HepG2 (cell line): ENCODE results near the gene COPS6. TPM values are rescaled to one million over a fixed set of nuclear protein-coding genes. Genes with fewer than 3 reads are reported as not detected.

Source experiments
- ATAC-seq: fragments of 200-7000 bp; cut with Tn5 transposase; 3 replicates; pipeline ENCODE4 v1.9.1; 2020; ENCODE audit warnings: mild to moderate bottlenecking, moderate library complexity
- BruUV-seq: library from RNA; stranded (reverse); fragments of 400-500 nt; replicated peaks from 2 replicates; lab custom pipeline; 2021; lab: Mats Ljungman, UMichigan
- CTCF ChIA-PET: fragments of 300-600 bp; formaldehyde crosslinking; extraction: SDS; loops from one replicate; lab custom pipeline; 2021; ENCODE audit warnings: low total read pairs, inconsistent platforms, low intra/inter-chr PET ratio; lab: Yijun Ruan, JAX
- POLR2A ChIA-PET: fragments of 350-600 bp; sonication (Branson Sonifier 250); formaldehyde crosslinking; loops from one replicate; lab custom pipeline; 2020; ENCODE audit warnings: antibody characterized with exemption, inconsistent platforms; lab: Yijun Ruan, JAX
- DNase-seq: peaks from one replicate; pipeline ENCODE4 v3.0.0-alpha.2; 2015; ENCODE audit warnings: low spot score
- FAIRE-seq: peaks from 3 replicates; lab custom pipeline; 2011; peaks lifted over from hg19 to GRCh38; lab: Jason Lieb, UNC
- H2AFZ ChIP-seq: one replicate; pipeline ENCODE4 v1.6.1; 2011; ENCODE audit warnings: low read length, inconsistent platforms
- H3K27ac ChIP-seq: fragments of 300-600 bp; 3 replicates; pipeline ENCODE4 v1.8.0; 2011; ENCODE audit warnings: mixed run types, mild to moderate bottlenecking, mixed read lengths, low read length, inconsistent platforms; ENCODE audit not compliant: insufficient read depth; ENCODE audit errors: extremely low read length
- H3K27me3 ChIP-seq, 2 experiments: fragments of 200-600 bp in 1 of 2; 2 replicates in 1 of 2; 3 replicates in 1 of 2; pipeline versions ENCODE4 v1.6.0 to v1.8.0; 2011; ENCODE audit warnings: low read length in 2 of 2, mild to moderate bottlenecking in 2 of 2, moderate library complexity in 2 of 2, inconsistent platforms in 1 of 2; ENCODE audit not compliant: insufficient read depth in 2 of 2, control insufficient read depth in 1 of 2
- H3K36me3 ChIP-seq, 2 experiments: fragments of 200-600 bp in 1 of 2; replicated peaks in 1 of 2; 2 replicates in 1 of 2; 3 replicates in 1 of 2; pipeline versions ENCODE4 v1.5.1 to v1.8.0; 2011; ENCODE audit warnings: low read length in 2 of 2, inconsistent platforms in 1 of 2; ENCODE audit not compliant: insufficient read depth in 2 of 2, control insufficient read depth in 1 of 2
- H3K4me1 ChIP-seq: 2 replicates; pipeline ENCODE4 v1.5.1; 2012; ENCODE audit warnings: low read length, inconsistent platforms; ENCODE audit not compliant: insufficient read depth
- H3K4me2 ChIP-seq: 2 replicates; pipeline ENCODE4 v1.6.0; 2011; ENCODE audit warnings: low read depth, low read length, inconsistent platforms
- H3K4me3 ChIP-seq, 3 experiments: fragments of 200-600 bp in 1 of 3; sonication (generic), shearing (Covaris generic) in 1 of 3; replicated peaks in 1 of 3; 2 replicates each; pipeline ENCODE4 v1.5.1; 2011 to 2016; ENCODE audit warnings: low read length in 3 of 3, inconsistent platforms in 2 of 3, low read depth in 2 of 3, mild to moderate bottlenecking in 2 of 3, control low read depth in 1 of 3, mixed read lengths in 1 of 3; ENCODE audit not compliant: insufficient read depth in 1 of 3
- H3K79me2 ChIP-seq: one replicate; pipeline ENCODE4 v1.6.1; 2011; ENCODE audit warnings: low read length, inconsistent platforms; ENCODE audit not compliant: insufficient read depth
- H3K9ac ChIP-seq: 2 replicates; pipeline ENCODE4 v1.6.0; 2011; ENCODE audit warnings: mild to moderate bottlenecking, low read depth, low read length, inconsistent platforms; ENCODE audit not compliant: insufficient read depth
- H3K9me3 ChIP-seq: 2 replicates; pipeline ENCODE4 v1.5.1; 2012; ENCODE audit warnings: mild to moderate bottlenecking, low read length
- H4K20me1 ChIP-seq: 2 replicates; pipeline ENCODE4 v1.6.0; 2011; ENCODE audit warnings: inconsistent platforms, mild to moderate bottlenecking, low read length, moderate library complexity; ENCODE audit not compliant: insufficient read depth
- FOXP1 ChIP-seq, 2 experiments: fragments of 450-650 bp in 1 of 2; IDR thresholded peaks; 2 replicates each; pipeline ENCODE4 v1.6.1; 2017 to 2018; ENCODE audit warnings: antibody characterized with exemption in 1 of 2
- HES4 ChIP-seq: sonication (generic); formaldehyde crosslinking; IDR thresholded peaks from 2 replicates; pipeline ENCODE4 v1.9.0; 2021; ENCODE audit warnings: mild to moderate bottlenecking, missing genetic modification reagents, borderline replicate concordance
- HIVEP1 ChIP-seq: sonication (generic); formaldehyde crosslinking; IDR thresholded peaks from 2 replicates; pipeline ENCODE4 v1.4.0; 2020; ENCODE audit warnings: mild to moderate bottlenecking, missing genetic modification reagents
- HNRNPUL1 ChIP-seq: fragments of 200-400 bp; formaldehyde crosslinking; IDR thresholded peaks from 2 replicates; pipeline ENCODE4 v1.6.1; 2017; ENCODE audit warnings: low read depth, mild to moderate bottlenecking, low read length, moderate library complexity
- SMYD3 ChIP-seq: sonication (generic); formaldehyde crosslinking; IDR thresholded peaks from 2 replicates; pipeline ENCODE4 v1.8.1; 2023; ENCODE audit warnings: mild to moderate bottlenecking, missing genetic modification reagents
- TOPORS ChIP-seq: sonication (generic); formaldehyde crosslinking; IDR thresholded peaks from 2 replicates; pipeline ENCODE4 v1.8.0; 2023; ENCODE audit warnings: mild to moderate bottlenecking, missing genetic modification reagents
- ZFP1 ChIP-seq: IDR thresholded peaks from 2 replicates; pipeline ENCODE4 v1.6.1; 2016
- ZNF264 ChIP-seq: sonication (generic); formaldehyde crosslinking; IDR thresholded peaks from 2 replicates; pipeline ENCODE4 v1.4.0; 2020; ENCODE audit warnings: missing genetic modification reagents
- ZNF766 ChIP-seq: sonication (generic); formaldehyde crosslinking; IDR thresholded peaks from 2 replicates; pipeline ENCODE4 v1.5.0; 2020; ENCODE audit warnings: missing genetic modification reagents, borderline replicate concordance
- ZSCAN21 ChIP-seq: sonication (generic); formaldehyde crosslinking; IDR thresholded peaks from 2 replicates; pipeline ENCODE4 v1.8.0; 2022; ENCODE audit warnings: mild to moderate bottlenecking, missing genetic modification reagents, moderate library complexity, borderline replicate concordance
- WGBS: methylation state at CpG from one replicate; pipeline ENCODE4 v1.1.6; 2017; ENCODE audit warnings: low lambda C conversion rate; 5-methylcytosine and 5-hydroxymethylcytosine counted together
- in situ Hi-C: cut with HindIII; loops from 2 replicates; pipeline ENCODE4 v1.10.0; 2017; ENCODE audit warnings: low pct_unique_long_range_greater_than_20kb; ENCODE audit not compliant: extremely low pct_ligation_motif_present
- intact Hi-C: fragments of 100-400 bp; cut with micrococcal nuclease; formaldehyde crosslinking; loops from one replicate; pipeline ENCODE4 v1.10.0; 2022; ENCODE audit not compliant: unreplicated experiment
- polyA plus RNA-seq, 8 experiments: library from polyadenylated mRNA; depleted of rRNA in 3 of 8; stranded (reverse) in 7 of 8; unstranded in 1 of 8; fragments of >200 nt; fragmentation: Illumina TruSeq in 4 of 8; extraction: Trizol in 4 of 8; gene quantifications; 2 replicates each; pipeline versions ENCODE4 v1.2.1 to v1.2.3, GENCODE V29; 2011 to 2016; ENCODE audit warnings: low read depth in 4 of 8, missing spikeins in 1 of 8, mixed read lengths in 1 of 8; ENCODE audit not compliant: insufficient read depth in 1 of 8
- total RNA-seq, 5 experiments: library from RNA; depleted of rRNA; stranded (reverse); fragments of >200 nt; fragmentation: Illumina TruSeq; extraction: Trizol; gene quantifications; 2 replicates each; pipeline ENCODE4 v1.2.3, GENCODE V29; 2016; ENCODE audit warnings: low read depth in 1 of 5
- TF ChIP-seq, protein P1 (sequence below): IDR thresholded peaks from 2 replicates; pipeline ENCODE4 v1.6.1; 2018; ENCODE audit warnings: missing genetic modification reagents
- TF ChIP-seq, protein P2 (sequence below): conservative IDR thresholded peaks from 2 replicates; pipeline ENCODE4 v1.6.1; 2018; ENCODE audit warnings: missing genetic modification reagents
- TF ChIP-seq, protein P3 (sequence below): sonication (generic); formaldehyde crosslinking; IDR thresholded peaks from 2 replicates; pipeline ENCODE4 v1.4.0; 2020; ENCODE audit warnings: missing genetic modification reagents

The COPS6 gene
- total and polyA plus RNA-seq, 2 of the 13 experiments (the other 11 are each of a cell fraction or from before 2014, with no cell fraction given): 33.4 to 117 TPM

DNA sequence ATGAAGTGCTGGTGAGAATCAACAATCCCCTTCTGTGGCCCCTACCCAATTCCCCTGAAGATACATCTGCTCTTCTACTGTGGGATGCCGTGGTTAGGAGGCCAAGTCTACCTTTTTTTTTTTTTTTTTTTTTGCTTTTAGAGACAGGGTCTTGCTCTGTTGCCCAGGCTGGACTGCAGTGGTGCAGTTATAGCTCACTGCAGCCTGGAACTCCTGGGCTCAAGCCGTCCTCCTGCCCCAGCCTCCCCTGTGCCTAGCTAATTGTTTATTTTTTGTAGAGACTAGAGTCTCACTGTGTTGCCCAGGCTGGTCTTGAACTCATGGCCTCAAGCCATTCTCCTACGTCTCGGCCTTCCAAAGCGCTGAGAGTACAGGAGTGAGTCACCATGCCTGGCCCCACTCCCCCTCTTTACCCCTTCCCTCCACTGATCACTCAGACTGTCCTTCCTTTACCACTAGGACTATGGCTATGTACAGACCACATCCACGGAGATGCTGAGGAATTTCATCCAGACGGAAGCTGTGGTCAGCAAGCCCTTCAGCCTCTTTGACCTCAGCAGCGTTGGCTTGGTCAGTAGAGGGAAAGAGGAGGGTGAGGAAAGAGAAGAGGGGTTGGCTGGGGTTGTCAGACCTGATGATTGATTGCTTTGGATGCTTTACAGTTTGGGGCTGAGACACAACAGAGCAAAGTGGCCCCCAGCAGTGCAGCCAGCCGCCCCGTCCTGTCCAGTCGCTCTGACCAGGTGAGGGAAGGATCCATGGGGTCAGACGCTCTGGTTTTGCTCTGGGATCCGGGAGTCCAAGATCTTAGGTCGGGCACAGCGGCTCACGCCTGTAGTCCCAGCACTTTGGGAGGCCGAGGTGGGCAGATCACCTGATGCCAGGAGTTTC lies 14.4 kb downstream of the COPS6 start:
- peaks cover 22% of the 10 kb centered on the region for H3K4me1 ChIP-seq
- H3K79me2 ChIP-seq: peaks cover 23% of the 10 kb centered on the region
- no peak overlapping the region for H3K9ac ChIP-seq
- no peak overlapping the region for H2AFZ ChIP-seq
- no peak overlapping the region for H3K27ac ChIP-seq
- 97% methylated on average over 15 of the region's 17 CpGs for WGBS
- no peaks in the 10 kb centered on the region for H3K9me3 ChIP-seq
- intact Hi-C loops (no loop called here), in situ Hi-C loops (no loop called here)
- ATAC-seq: no peak
- H3K36me3 ChIP-seq: peaks cover 14 to 28% of the 10 kb centered on the region in 2 experiments
- no TSS peak for BruUV-seq
- no peaks in the 10 kb centered on the region; the same call in 1 of the 2 replicates for H4K20me1 ChIP-seq
- H3K4me3 ChIP-seq: no peak overlapping the region
- no peak for FAIRE-seq
- TF ChIP-seq ZSCAN21 (CRISPR knock-in tag) (no peak), ZNF264 (no peak), HES4 (CRISPR knock-in tag) (no peak), ZNF766 (CRISPR knock-in tag) (no peak), FOXP1 (IDR thresholded peaks at IDR 0.05) (no peak), FOXP1 (CRISPR knock-in tag; IDR thresholded peaks at IDR 0.05) (no peak), SMYD3 (no peak), HIVEP1 (CRISPR knock-in tag) (no peak), ZFP1 (CRISPR knock-in tag) (no peak), TOPORS (no peak), HNRNPUL1 (no peak)
- TF ChIP-seq, protein P1, sequence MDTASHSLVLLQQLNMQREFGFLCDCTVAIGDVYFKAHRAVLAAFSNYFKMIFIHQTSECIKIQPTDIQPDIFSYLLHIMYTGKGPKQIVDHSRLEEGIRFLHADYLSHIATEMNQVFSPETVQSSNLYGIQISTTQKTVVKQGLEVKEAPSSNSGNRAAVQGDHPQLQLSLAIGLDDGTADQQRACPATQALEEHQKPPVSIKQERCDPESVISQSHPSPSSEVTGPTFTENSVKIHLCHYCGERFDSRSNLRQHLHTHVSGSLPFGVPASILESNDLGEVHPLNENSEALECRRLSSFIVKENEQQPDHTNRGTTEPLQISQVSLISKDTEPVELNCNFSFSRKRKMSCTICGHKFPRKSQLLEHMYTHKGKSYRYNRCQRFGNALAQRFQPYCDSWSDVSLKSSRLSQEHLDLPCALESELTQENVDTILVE: no peak
- TF ChIP-seq, protein P2, sequence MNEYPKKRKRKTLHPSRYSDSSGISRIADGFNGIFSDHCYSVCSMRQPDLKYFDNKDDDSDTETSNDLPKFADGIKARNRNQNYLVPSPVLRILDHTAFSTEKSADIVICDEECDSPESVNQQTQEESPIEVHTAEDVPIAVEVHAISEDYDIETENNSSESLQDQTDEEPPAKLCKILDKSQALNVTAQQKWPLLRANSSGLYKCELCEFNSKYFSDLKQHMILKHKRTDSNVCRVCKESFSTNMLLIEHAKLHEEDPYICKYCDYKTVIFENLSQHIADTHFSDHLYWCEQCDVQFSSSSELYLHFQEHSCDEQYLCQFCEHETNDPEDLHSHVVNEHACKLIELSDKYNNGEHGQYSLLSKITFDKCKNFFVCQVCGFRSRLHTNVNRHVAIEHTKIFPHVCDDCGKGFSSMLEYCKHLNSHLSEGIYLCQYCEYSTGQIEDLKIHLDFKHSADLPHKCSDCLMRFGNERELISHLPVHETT (CRISPR knock-in tag): no peak
- TF ChIP-seq, protein P3, sequence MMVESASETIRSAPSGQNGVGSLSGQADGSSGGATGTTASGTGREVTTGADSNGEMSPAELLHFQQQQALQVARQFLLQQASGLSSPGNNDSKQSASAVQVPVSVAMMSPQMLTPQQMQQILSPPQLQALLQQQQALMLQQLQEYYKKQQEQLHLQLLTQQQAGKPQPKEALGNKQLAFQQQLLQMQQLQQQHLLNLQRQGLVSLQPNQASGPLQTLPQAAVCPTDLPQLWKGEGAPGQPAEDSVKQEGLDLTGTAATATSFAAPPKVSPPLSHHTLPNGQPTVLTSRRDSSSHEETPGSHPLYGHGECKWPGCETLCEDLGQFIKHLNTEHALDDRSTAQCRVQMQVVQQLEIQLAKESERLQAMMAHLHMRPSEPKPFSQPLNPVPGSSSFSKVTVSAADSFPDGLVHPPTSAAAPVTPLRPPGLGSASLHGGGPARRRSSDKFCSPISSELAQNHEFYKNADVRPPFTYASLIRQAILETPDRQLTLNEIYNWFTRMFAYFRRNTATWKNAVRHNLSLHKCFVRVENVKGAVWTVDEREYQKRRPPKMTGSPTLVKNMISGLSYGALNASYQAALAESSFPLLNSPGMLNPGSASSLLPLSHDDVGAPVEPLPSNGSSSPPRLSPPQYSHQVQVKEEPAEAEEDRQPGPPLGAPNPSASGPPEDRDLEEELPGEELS (CRISPR knock-in tag): no peak
- POLR2A ChIA-PET: interaction anchor here (2.9 to 3.5 kb wide), 3 partner anchors 17 to 22 kb away, joined by 21 to 48 read pairs (median 24); partner anchors contain the start of genes CNPY4 and MBLAC1
- DNase-seq: no peak
- H3K27me3 ChIP-seq: no peaks in the 10 kb centered on the region
- CTCF ChIA-PET: no interaction called here
- H3K4me2 ChIP-seq: no peak overlapping the region
